ENCODE results near the gene WBP2.
"Not testable (repeated sequence)": the region's sequence is repeated elsewhere in the genome, so short reads cannot be mapped to it uniquely, and the experiment has no call there.

Gene WBP2

DNA sequence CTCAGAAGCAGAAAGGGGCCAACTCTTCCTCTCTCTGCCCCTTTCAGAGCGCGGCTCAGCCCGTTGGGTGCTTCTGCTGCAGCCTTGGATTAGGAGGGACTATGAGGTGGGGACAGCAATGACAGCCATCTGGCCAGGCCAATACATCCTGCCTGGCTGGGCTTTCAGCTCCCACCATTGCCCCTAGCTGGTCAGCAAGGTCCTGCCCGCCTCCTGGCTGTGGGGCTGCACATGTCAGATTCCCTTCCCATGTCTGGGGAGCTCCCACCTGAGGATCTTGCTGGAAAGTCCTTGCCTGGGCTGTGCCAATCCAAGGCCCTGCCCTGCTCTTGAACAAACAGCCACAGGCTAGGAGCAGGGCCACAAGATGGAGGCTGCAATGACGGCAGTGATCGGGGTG lies 33.3 kb upstream of the WBP2 start:
- DNase-seq, result no peak

GRCh38 chr17:75885860-75886259 lies 30.7 kb upstream of the WBP2 start:
- DNase-seq, result not testable (repeated sequence)

DNA sequence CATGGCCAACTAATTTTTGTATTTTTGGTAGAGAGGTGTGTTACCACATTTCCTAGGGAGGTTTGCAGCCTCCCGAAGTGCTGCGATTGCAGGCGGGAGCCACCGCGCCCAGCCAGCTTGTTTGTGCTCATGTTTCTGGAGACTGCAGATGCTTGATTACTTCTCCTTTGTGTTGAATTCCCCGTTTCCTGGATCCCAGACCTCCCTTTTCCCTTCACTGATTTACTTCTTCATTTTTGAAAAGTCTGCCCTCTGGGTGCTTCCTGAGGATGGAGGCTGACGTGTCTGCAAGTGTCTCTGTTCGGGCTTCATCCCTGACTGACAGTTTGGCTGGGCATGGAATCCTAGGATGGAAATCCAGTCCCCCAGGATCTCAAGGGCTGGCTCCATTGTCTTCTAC lies 30.3 kb upstream of the WBP2 start:
- no peak for DNase-seq

DNA sequence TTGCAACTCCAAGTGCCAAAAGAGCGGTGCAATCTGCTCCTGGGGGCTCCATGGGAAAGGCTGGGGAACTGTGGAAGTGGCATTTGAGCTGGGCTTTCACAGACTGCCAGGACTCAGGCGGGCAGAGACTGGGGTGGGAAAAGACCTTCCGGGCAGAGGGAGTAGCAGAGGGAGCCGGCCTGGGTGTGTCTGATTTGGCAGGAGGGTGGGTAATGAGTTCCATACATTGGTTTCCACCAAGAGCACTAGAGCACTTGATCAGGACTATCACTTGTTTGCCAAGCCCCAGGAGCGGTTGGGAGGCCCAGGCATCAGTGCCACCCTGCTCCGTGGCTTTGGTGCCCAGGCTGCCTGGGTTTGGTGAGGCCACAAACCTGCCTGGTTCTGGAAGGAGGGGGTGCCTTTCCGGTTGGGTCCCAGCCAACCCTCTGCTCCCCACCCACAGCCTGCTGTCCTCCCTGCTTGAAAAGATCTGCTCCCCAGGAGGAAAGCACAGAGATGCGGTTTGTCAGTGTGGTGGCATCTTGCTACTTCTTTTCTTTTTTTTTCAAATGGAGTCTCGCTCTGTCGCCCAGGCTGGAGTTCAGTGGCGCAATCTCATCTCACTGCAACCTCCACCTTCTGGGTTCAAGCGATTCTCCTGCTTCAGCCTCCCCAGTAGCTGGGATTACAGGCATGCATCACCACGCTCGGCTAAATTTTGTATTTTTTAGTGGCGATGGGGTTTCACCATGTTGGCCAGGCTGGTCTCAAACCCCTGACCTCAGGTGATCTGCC lies 26.7 kb upstream of the WBP2 start:
- no peak for DNase-seq

GRCh38 chr17:75880266-75880665 lies 25.1 kb upstream of the WBP2 start:
- no peak for DNase-seq

GRCh38 chr17:75878174-75878998 lies 23.3 kb upstream of the WBP2 start, which contains the start of gene TRIM47:
TRIM47 (minus strand) TSS chr17:75878581; CDS start chr17:75878548, 33 bp downstream.
- no peak for DNase-seq

- peak; percentile 18 for DNase-seq
Observed at GRCh38 chr17:75877752-75878173, 22.6 kb upstream of the WBP2 start.

DNA sequence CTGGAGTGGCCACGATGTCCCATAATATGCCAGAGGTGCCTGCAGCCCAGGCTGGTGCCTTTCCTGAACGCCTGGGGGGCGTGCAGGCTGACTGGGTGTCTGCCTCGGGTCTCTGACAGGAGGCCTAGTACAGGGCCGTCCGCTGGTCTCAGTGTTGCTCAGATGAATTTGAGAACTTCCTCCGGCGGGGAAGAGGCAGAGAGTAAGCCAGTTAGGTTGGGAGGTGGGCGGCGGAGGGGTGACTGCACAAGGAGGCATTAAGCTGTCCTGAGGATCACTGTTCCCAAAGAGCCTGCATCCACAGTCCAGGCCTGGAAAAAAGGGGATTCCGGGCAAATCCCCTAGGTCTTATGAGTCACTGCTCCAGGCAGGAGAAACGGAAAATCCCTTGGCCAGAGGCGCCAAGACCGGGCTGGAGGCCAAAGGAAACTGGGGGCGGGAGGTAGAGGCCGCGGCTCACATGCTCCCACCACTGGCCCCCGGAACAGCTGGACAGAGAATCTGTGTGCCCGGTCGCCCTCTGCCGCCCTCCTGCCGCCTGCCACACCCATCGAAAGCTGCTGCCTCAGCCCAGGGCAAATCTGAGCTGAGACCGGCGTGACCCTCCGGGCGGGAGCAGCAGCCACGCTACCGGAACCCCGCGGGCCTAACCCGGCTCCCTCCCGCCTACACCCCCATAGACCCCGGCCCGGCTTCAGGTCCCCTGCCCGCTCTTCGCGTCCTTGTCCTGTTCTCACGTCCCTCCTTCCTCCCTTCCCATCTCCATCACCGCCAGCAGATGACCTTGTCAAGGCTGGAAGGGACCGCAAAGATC lies 22.0 kb upstream of the WBP2 start:
- DNase-seq, result no peak

GRCh38 chr17:75876190-75876937 lies 21.2 kb upstream of the WBP2 start:
- no peak for DNase-seq

DNA sequence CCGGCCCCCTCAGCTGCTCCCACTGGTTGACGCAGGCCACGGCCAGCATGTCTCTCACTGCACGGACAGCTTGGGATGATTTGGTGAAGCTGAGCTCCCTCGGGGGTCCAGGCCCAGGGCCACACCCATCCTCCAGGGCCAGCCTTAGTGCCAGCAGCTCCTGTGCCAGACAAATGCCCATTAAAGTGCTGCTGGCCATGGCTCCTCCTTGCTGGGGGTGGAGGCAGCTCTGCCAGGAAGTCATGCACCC lies 20.7 kb upstream of the WBP2 start:
- no peak for DNase-seq

DNA sequence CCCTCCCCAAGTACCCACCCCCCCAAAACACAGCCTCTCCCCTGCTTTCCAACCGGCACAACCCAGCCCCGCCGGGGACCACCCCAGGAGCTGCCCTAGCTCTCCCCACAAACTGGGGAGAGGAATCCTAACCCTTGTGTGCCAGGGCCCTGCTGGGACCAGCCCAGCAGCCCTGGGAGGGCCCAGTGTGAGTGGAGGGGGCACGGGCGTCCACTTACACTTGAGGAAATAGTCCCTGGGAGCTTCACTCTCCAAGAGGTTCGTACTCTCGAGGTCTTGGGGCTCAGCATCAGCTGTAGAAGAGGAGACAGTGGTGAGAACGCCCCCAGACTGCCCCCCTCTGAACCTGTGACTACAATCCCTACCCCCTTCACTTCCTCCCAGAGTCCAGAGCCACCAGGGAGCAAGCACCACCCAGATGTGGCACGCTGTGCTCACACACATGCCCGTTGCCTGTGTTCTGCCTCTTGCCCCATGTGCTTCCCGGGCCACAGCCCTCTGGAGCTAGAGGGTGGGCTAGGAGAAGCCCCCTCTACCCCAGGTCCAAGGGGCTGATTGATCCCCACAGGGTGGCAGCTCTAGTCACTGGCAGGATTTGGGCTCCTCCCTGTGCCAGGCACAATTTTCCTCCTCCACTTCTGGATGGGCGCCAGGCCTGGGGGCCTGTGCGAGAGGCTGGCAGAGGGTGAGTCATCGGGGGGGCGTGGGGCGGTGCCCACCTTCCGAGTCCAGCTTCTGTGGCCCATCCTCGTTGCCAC lies 20.2 kb upstream of the WBP2 start:
- no peak for DNase-seq

GRCh38 chr17:75874323-75875181 lies 19.4 kb upstream of the WBP2 start:
- DNase-seq, result no peak

DNA sequence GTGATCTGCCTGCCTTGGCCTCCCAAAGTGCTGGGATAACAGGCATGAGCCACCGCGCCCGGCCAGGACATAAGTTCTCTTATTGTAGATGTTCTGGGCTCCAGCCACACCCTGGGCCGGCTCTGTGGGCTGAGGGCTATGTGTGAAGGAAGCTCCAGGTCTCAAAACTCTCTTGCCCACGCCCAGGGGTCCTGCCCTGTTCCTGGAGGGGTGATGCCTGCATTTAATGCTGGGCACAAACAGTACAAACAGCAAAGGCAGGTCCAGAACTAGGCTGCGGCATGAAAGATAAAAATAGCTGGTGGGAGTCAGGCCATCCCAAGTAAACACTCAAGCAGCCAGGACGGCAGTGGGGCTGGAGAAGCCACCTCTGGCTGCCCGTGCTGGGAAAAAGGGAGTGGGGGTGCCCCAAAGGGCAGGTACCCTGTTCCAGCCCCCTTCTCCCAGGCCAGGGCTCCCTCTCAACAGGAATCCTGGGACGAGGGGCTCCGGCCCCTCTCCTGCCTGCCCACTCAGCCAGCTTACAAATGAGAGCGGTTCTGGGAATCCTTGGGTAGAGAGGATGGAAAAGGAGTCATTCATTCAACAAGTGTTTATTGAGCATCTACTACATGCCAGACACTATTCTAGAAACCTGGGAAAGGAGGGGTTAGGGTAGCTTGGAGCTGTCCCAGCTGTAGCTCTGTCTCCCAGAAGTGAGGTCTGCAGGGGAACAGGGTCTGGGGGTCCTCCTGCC lies 18.6 kb upstream of the WBP2 start:
- no peak for DNase-seq

DNA sequence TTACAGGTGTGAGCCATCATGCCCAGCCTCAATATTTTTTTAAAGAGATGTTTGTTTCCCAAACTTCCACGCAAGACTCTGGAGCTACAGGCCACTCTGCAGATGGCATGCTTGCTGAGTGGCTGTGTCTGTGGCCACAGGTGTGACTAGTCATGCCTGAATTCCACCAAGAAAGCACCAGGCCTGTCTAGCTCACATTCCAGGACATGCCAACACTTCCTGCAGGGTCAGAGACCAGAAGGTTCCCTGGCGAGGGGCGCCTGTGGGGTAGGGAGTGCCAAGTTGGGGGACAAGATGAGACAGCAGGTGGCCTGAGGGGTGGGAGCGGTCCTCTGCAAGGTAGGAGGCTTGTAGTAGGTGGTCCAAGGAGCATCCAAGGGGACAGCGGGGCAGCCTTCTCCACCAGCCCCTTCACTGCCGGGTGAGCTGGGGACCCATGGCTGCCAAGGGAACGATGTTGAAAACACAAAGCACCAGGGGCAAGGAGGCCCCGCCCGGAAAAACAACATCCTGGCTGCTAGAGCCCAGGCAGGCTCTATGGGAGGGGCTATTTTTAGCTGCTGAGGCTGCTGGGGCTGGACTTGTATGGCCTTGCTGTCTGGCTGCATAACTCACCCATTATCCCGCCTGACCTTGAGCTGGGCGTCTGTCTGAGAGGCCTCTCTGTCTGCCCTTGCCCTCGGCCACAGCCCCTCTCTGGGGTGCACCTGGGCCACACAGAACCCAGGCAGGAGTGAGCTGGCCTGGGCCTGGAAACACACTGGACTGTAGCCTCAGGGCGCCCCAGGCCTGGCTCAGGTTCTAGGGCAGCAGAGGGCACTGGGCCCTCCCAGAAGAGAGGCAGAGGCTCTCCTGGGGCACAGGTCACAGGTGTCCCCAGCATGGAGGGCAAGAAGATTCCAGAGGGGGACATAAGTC lies 17.6 kb upstream of the WBP2 start:
- DNase-seq, result no peak

DNA sequence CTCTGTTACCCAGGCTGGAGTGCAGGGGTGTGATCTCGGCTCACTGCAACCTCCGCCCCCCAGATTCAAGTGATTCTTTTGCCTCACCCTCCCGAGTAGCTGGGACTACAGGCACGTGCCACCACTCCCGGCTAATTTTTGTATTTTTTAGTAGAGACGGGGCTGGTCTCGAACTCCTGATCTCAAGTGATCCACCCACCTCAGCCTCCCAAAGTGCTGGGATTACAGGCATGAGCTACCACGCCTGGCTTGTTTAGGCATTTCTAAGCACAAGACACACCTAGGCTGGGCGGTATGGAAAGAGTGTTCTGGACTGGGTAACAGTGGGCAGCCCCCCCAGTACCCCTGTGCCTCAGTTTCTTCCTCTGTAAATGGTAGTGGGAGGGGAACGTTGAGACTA lies 15.1 kb upstream of the WBP2 start:
- DNase-seq, result not testable (repeated sequence)

DNA sequence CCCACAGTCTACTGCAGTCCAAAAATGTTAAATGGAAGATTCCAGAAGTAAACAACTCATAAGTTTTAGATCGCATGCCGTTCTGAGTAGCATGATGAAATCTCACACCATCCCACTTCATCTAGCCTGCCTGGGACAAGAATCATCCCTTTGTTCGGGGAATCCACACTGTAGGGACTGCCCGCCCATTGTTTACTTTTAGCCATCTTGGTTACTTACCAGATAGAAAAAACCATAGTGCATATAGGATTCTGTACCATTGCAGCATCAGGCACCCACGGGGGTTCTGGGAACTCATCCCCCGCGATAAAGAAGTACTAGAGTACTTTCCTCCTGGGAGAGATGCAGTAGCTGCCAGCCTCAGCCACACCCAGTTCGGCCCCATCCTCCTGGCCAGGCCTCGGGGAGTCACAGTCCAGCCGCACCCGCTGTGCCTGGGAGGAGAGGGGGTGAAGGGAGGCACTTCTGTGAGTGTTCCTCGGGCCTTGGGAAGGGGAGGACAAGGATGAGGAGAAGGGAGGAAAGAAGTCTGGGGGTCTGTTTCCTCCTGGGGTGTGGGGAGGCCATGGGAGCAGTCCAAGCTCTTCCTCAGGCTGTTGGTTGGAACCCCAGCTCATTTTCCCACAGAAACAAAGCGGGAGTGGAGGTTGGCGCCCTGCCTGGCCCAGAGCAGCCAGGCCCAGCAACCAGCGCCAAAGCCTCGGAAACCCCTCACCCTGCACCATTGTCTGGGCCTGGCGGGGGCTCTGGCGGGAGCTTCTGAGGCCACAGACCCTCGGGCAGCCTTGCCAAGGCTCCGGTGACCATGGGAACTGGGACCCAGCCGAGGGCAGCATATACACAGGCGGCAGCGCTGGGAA lies 14.4 kb upstream of the WBP2 start:
- no peak for DNase-seq

DNA sequence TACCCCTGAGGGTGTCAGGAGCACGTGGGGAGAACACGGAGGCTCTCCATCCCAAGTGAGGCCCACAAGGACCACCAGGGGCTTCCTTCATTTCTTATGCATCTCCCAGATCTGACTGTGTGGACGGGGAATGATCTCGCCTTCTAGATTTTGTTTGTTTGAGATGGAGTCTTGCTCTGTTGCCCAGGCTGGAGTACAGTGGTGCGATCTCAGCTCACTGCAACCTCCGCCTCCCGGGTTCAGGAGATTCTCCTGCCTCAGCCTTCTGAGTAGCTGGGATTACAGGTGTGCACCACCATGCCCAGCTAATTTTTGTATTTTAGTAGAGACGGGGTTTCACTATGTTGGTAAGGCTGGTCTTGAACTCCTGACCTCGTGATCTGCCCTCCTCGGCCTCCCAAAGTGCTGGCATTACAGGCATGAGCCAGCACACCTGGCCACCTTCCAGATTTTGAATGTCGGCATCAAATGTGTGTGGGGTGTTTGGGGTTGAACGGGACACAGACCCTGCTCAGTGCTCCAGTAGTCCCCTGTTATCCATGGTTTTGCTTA lies 13.7 kb upstream of the WBP2 start:
- DNase-seq, result not testable (repeated sequence)
